SW480 (cell line): ENCODE measurements around the gene IMMP2L.

ENCODE experiments used
- DNase-seq: peaks from one replicate; pipeline ENCODE4 v3.0.0-alpha.2; 2016; ENCODE audit warnings: low spot score

IMMP2L gene

DNA sequence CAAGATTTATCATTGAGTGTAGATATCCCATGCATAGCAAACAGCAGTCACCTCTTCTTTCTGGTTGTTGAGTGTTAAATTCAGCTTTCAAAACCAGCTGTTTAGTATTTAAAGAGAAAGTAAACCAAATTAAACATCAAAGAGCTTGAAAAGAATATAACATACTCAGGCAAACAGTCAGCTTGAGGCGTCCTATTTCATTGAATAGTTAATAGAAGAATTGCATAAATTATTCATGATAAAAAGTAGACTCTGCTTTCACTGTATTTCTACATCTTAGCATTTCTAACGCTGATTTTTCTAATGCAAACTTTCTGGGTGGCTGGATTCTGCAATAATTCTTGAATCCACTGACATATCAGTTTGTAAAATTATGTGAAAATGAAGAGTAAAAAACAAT, 935.9 kb downstream of the IMMP2L start:
- no peak for DNase-seq

DNA sequence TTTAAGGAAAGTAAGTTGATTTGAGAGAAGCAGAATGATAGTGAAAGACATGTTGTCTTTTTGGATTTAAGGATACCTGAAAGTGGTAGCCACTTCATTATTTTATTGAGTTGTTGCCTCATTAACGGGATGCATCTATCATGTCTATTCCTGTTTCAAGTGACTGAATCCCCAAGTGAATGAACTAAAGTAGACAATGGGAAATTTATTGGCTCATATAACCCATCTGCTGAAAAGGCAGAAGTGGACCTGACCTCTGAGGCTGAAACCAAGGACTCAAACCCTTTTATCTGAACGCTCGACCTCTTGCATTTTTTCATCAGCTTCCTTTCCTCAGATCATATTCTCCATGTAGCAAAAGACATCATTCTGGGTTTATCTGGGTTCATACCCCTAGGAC, 937.0 kb downstream of the IMMP2L start:
- DNase-seq, result no peak

DNA sequence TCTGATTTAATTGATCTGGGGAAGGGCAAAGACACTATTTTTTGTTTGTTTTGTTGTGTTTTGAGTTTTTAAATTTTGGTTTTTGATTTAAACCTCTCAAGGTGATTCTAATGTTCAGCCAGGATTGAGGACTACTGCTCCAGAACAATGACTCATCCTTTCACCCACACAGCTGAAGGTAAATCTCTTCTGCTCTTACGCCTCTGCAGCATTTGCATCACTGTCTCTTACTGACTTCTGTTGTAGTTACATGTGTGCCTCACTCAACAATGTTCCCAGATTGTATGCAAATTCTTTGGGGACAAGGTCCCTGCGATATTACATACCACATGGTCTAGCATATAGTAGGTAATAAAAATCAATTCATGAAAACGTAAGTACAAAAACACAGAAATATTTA, 938.9 kb downstream of the IMMP2L start:
- DNase-seq, result no peak

DNA sequence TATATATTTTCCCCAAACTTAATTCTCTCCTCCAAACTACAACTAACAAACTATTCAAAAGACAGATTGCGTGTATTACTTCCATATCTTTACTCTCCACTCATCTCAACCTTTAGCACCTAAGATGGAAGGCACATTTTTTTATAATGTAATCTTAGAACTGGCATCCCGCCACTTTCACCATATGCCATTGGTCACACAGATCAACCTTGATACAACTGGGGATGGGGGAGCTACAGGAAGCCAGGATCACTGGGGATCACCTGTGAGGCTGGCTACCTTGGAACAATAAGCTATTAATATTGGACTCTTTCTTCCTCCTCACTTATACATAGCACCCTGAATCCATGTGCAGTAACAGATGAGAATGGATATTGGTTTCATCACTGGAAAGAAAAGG, 941.0 kb downstream of the IMMP2L start:
- DNase-seq, result no peak

DNA sequence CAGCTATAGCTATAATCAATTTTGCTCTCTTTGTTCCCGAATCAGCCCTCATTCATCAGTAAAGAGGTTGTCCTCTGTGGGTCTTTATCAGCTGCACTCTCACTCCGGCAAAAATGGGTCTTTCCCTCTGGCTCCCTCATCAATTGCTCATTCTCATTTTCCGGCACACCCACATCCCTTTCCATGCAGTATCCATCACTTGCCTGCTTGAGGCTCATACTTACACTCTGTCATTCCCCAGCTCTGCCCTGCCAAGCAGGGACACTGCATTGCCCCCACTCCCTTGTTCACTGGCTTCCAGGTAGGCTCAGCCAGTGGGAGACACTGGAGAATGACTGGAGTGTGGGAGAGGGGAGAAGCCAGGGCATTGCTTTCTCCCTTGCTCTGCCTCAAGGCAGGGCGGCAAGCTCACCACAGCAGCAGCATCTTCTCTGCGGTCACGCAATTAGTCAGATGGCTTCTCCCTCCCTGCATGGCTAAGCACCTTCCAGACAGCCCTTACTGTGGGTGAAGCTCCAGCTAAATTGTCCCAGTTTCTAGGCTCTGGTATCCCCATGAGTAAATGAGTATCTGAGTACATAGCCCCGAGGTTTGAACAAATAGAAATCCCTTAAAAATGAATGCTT, 942.1 kb downstream of the IMMP2L start:
- DNase-seq, result no peak
